PC-3 (cell line): ENCODE data around the gene RAI14. TPM values are rescaled to one million over a fixed set of nuclear protein-coding genes. Genes with fewer than 3 reads are reported as not detected.

Experiments used
- ATAC-seq: fragments of 200-7000 bp; cut with Tn5 transposase; 2 replicates; pipeline ENCODE4 v1.9.1; 2020; ENCODE audit warnings: mild to moderate bottlenecking, moderate library complexity
- BruUV-seq: library from RNA; stranded (reverse); fragments of 400-500 nt; replicated peaks from 2 replicates; lab custom pipeline; 2021; lab: Mats Ljungman, UMichigan
- CTCF ChIA-PET: fragments of 300-600 bp; sonication (Branson Sonifier 250); formaldehyde crosslinking; loops from one replicate; lab custom pipeline; 2022; ENCODE audit warnings: antibody characterized with exemption; lab: Charles Lee
- POLR2A ChIA-PET: fragments of 300-600 bp; sonication (Branson Sonifier 250); formaldehyde crosslinking; loops from one replicate; lab custom pipeline; 2022; ENCODE audit warnings: antibody characterized with exemption; ENCODE audit not compliant: unreplicated experiment; lab: Charles Lee
- DNase-seq: peaks from one replicate; pipeline ENCODE4 v3.0.0-alpha.2; 2015
- H2AFZ ChIP-seq: fragments of 300-600 bp; sonication (generic); 2 replicates; pipeline ENCODE4 v1.6.0; 2016; ENCODE audit warnings: antibody characterized with exemption, low read length
- H3F3A ChIP-seq: fragments of 300-600 bp; sonication (generic); one replicate; pipeline ENCODE4 v1.6.0; 2017; ENCODE audit warnings: antibody characterized with exemption, low read length, control low read depth, mild to moderate bottlenecking; ENCODE audit not compliant: unreplicated experiment
- H3K27ac ChIP-seq: fragments of 300-600 bp; sonication (generic); 2 replicates; pipeline ENCODE4 v1.5.1; 2016; ENCODE audit warnings: mild to moderate bottlenecking, low read length
- H3K27me3 ChIP-seq: fragments of 300-600 bp; sonication (generic); 2 replicates; pipeline ENCODE4 v1.6.1; 2016; ENCODE audit warnings: low read length, mixed read lengths
- H3K36me3 ChIP-seq: fragments of 300-600 bp; sonication (generic); 2 replicates; pipeline ENCODE4 v1.6.1; 2016; ENCODE audit warnings: low read depth, mixed run types, low read length, mixed read lengths
- H3K4me1 ChIP-seq: fragments of 300-600 bp; sonication (generic); 2 replicates; pipeline ENCODE4 v1.5.1; 2016; ENCODE audit warnings: low read length; ENCODE audit not compliant: insufficient read depth
- H3K4me2 ChIP-seq: fragments of 300-600 bp; sonication (generic); 2 replicates; pipeline ENCODE4 v1.6.0; 2016; ENCODE audit warnings: low read length
- H3K4me3 ChIP-seq: fragments of 300-600 bp; sonication (generic); 2 replicates; pipeline ENCODE4 v1.5.1; 2016; ENCODE audit warnings: mild to moderate bottlenecking, low read length, mixed read lengths
- H3K79me2 ChIP-seq: fragments of 300-600 bp; sonication (generic); 2 replicates; pipeline ENCODE4 v1.6.1; 2017; ENCODE audit warnings: low read length, mixed read lengths
- H3K9ac ChIP-seq: fragments of 300-600 bp; sonication (generic); 2 replicates; pipeline ENCODE4 v1.6.0; 2016; ENCODE audit warnings: mild to moderate bottlenecking, low read length
- H3K9me2 ChIP-seq: fragments of 300-600 bp; sonication (generic); replicated peaks from 2 replicates; pipeline ENCODE4 v1.6.1; 2016; ENCODE audit warnings: mixed run types, low read length, mixed read lengths
- H3K9me3 ChIP-seq: fragments of 300-600 bp; sonication (generic); 2 replicates; pipeline ENCODE4 v1.6.1; 2016; ENCODE audit warnings: low read length, mixed read lengths
- H4K20me1 ChIP-seq: fragments of 300-600 bp; sonication (generic); 2 replicates; pipeline ENCODE4 v1.6.1; 2016; ENCODE audit warnings: low read length, mixed read lengths
- EZH2 ChIP-seq: fragments of 300-600 bp; sonication (generic); IDR thresholded peaks from one replicate; pipeline ENCODE4 v1.6.1; 2017; ENCODE audit warnings: antibody characterized with exemption, mild to moderate bottlenecking, low read length; ENCODE audit not compliant: unreplicated experiment
- EZH2phosphoT487 ChIP-seq: fragments of 300-600 bp; sonication (generic); IDR thresholded peaks from 2 replicates; pipeline ENCODE4 v1.6.1; 2018; ENCODE audit warnings: mild to moderate bottlenecking, antibody characterized with exemption, low read length, borderline replicate concordance
- intact Hi-C: fragments of 100-400 bp; cut with micrococcal nuclease; formaldehyde crosslinking; loops from 2 replicates; pipeline ENCODE4 v1.9.0; 2023
- total RNA-seq: library from RNA; depleted of rRNA; stranded (reverse); fragments of >200 nt; gene quantifications from 2 replicates; pipeline ENCODE4 v1.2.3, GENCODE V29; 2014
- TF ChIP-seq, protein P1 (sequence below): fragments of 300-600 bp; sonication (generic); conservative IDR thresholded peaks from 2 replicates; pipeline ENCODE4 v1.5.1; 2017; ENCODE audit warnings: antibody characterized with exemption, low read depth, mild to moderate bottlenecking, low read length

RAI14 gene
- total RNA-seq, 1 experiment from 2014 or later, result 73.5 TPM

DNA sequence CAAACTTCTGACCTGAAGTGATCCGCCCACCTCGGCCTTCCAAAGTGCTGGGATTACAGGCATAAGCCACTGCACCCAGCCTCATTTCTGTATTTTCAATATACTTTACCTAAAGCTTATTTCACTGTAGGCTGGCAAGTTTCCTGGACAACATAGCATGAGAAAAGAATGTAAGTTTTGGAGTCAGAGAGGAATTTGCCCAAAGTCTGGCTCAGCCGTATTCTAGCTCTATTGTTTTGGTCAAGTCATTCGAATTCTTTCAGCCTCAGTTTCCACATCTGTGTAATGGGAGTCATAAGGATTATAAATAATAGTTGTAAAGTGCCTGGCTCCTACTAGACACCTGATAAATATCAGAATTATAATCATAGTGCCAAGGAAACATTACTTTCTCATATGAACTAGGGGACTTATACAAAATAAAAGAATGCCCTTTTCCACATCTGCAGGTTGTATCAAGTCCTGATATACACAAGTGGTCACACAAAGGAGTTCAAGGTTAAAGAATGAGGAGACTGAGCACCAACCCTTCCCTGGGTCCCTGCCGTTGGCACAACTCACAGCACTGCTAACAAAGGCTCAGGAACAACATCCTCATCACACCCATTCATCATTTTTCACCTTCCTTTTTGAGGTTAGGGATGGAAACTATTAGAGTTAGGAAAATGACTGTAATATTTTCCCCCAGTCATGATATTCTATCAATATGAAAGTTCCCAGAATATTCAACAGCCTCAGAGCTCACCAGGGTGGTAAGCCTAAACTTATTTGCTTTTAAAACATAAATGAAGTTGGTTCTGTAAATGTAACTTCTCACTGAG is 34.6 kb upstream of the RAI14 start:
- H3K27me3 ChIP-seq, result no peaks in the 10 kb centered on the region
- ChIA-PET CTCF (no interaction called here), POLR2A (no interaction called here)
- H4K20me1 ChIP-seq, result no peaks in the 10 kb centered on the region
- H3K4me3 ChIP-seq, result no peak overlapping the region
- no peaks in the 10 kb centered on the region for H3K9me3 ChIP-seq
- TF ChIP-seq EZH2 (no peak), EZH2phosphoT487 (no peak)
- TF ChIP-seq, protein P1, sequence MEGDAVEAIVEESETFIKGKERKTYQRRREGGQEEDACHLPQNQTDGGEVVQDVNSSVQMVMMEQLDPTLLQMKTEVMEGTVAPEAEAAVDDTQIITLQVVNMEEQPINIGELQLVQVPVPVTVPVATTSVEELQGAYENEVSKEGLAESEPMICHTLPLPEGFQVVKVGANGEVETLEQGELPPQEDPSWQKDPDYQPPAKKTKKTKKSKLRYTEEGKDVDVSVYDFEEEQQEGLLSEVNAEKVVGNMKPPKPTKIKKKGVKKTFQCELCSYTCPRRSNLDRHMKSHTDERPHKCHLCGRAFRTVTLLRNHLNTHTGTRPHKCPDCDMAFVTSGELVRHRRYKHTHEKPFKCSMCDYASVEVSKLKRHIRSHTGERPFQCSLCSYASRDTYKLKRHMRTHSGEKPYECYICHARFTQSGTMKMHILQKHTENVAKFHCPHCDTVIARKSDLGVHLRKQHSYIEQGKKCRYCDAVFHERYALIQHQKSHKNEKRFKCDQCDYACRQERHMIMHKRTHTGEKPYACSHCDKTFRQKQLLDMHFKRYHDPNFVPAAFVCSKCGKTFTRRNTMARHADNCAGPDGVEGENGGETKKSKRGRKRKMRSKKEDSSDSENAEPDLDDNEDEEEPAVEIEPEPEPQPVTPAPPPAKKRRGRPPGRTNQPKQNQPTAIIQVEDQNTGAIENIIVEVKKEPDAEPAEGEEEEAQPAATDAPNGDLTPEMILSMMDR, result no peak
- H3K9ac ChIP-seq, result no peak overlapping the region
- no peaks in the 10 kb centered on the region for H3F3A ChIP-seq
- no peak for ATAC-seq
- H3K27ac ChIP-seq, result no peak overlapping the region
- no peaks in the 10 kb centered on the region for H3K79me2 ChIP-seq
- no peaks in the 10 kb centered on the region for H3K36me3 ChIP-seq
- no peak overlapping the region for H3K4me2 ChIP-seq
- H3K9me2 ChIP-seq, result no peaks in the 10 kb centered on the region
- H2AFZ ChIP-seq, result peak overlapping the region; percentile 29; the same call in 1 of the 2 replicates
- DNase-seq, result no peak
- H3K4me1 ChIP-seq, result peaks cover 4% of the 10 kb centered on the region; the same call in 1 of the 2 replicates
- intact Hi-C loops, result no loop called here
- BruUV-seq, result no TSS peak

DNA sequence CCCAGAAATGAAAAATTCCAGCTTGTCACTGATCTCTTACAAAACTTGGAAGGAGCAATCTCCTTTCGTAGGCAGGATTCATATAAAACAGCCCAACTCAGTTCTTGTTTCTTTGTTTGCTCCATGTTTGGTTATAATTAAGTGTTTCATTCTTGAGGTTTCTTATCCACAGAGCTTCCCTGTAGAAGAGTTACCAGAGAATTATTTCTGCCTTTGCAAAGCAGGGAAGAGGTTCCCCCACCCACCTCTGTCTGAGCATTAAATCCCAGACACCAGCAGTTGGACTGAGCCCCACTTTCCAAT is 34.1 kb upstream of the RAI14 start:
- Histone ChIP-seq H3F3A (no peaks in the 10 kb centered on the region), H3K4me3 (no peak overlapping the region), H4K20me1 (no peaks in the 10 kb centered on the region), H3K36me3 (no peaks in the 10 kb centered on the region), H3K27me3 (no peaks in the 10 kb centered on the region), H3K9me3 (no peaks in the 10 kb centered on the region), H3K9me2 (no peaks in the 10 kb centered on the region), H3K27ac (no peak overlapping the region), H3K79me2 (no peaks in the 10 kb centered on the region), H2AFZ (peak overlapping the region; percentile 29; the same call in 1 of the 2 replicates), H3K4me1 (peaks cover 4% of the 10 kb centered on the region; the same call in 1 of the 2 replicates), H3K9ac (no peak overlapping the region), H3K4me2 (no peak overlapping the region)
- no peak for TF ChIP-seq EZH2phosphoT487
- TF ChIP-seq, protein P1, result no peak
- no peak for TF ChIP-seq EZH2
- BruUV-seq, result no TSS peak
- POLR2A ChIA-PET, result no interaction called here
- intact Hi-C loops, result no loop called here
- CTCF ChIA-PET, result no interaction called here
- DNase-seq (no peak), ATAC-seq (no peak)

DNA sequence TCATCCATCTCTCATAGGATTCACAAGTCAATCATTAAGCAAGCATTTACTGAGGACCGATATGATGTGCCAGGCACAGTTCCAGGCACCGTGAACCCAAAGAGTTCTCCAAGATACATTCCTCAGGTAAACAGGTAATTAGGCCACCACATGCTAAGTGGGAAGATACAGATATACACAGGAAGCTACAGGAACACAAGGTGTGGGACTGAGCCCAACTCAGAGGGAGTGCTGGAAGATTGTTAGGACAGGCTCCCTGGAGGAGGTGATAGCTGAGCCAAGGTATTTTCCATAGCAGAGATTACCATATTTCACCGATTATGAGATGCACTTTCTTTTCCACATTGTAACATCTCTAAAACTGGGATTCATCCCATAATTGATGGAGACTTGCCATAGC is 31.4 kb upstream of the RAI14 start:
- DNase-seq (no peak), ATAC-seq (no peak)
- Histone ChIP-seq H3K4me1 (peaks cover 4% of the 10 kb centered on the region; the same call in 1 of the 2 replicates), H3K27me3 (no peaks in the 10 kb centered on the region), H2AFZ (no peak overlapping the region), H4K20me1 (no peaks in the 10 kb centered on the region), H3K36me3 (no peaks in the 10 kb centered on the region), H3K9me3 (no peaks in the 10 kb centered on the region), H3K9me2 (no peaks in the 10 kb centered on the region), H3K27ac (no peak overlapping the region), H3K79me2 (no peaks in the 10 kb centered on the region), H3K4me3 (no peak overlapping the region), H3F3A (no peaks in the 10 kb centered on the region), H3K4me2 (no peak overlapping the region), H3K9ac (no peak overlapping the region)
- no TSS peak for BruUV-seq
- CTCF ChIA-PET, result no interaction called here
- intact Hi-C loops, result no loop called here
- POLR2A ChIA-PET, result no interaction called here
- TF ChIP-seq EZH2, result no peak
